CD4-positive, alpha-beta T cell treated with Interleukin-4 for 4 hours (primary cell): Measurements from ENCODE around the gene COL28A1.
"Not testable (repeated sequence)": the region's sequence is repeated elsewhere in the genome, so short reads cannot be mapped to it uniquely, and the experiment has no call there.

Experiments used
- DNase-seq: peaks from one replicate; pipeline ENCODE4 v3.0.0-alpha.2; 2020

Gene COL28A1

GRCh38 chr7:7408001-7408770 is 127.5 kb downstream of the COL28A1 start:
- DNase-seq, result no peak

- DNase-seq, result no peak
These were observed 130.2 kb downstream of the COL28A1 start for GRCh38 chr7:7405461-7405860.

GRCh38 chr7:7399707-7400106 is 136.0 kb downstream of the COL28A1 start:
- no peak for DNase-seq

- no peak for DNase-seq
These were observed 139.9 kb downstream of the COL28A1 start for GRCh38 chr7:7395785-7396184.

GRCh38 chr7:7388164-7388563 is 147.5 kb downstream of the COL28A1 start:
- DNase-seq, result not testable (repeated sequence)

- no peak for DNase-seq
These were observed 150.3 kb downstream of the COL28A1 start for GRCh38 chr7:7385421-7385820.

GRCh38 chr7:7384228-7384627 is 151.4 kb downstream of the COL28A1 start:
- no peak for DNase-seq

- DNase-seq, result no peak
These were observed 160.1 kb downstream of the COL28A1 start for GRCh38 chr7:7375538-7375937.

GRCh38 chr7:7370076-7370475 is 165.6 kb downstream of the COL28A1 start:
- no peak for DNase-seq

- no peak for DNase-seq
These were observed 166.5 kb downstream of the COL28A1 start for GRCh38 chr7:7369134-7369533.

GRCh38 chr7:7354674-7355073 is 181.0 kb downstream of the COL28A1 start:
- no peak for DNase-seq

GRCh38 chr7:7352845-7353244 is 182.8 kb downstream of the COL28A1 start:
- no peak for DNase-seq

GRCh38 chr7:7351832-7352231 is 183.8 kb downstream of the COL28A1 start:
- DNase-seq, result no peak

GRCh38 chr7:7351156-7351555 is 184.5 kb downstream of the COL28A1 start:
- DNase-seq, result no peak

GRCh38 chr7:7349156-7349555 is 186.5 kb downstream of the COL28A1 start:
- DNase-seq, result no peak

- no peak for DNase-seq
These were observed 188.6 kb downstream of the COL28A1 start for GRCh38 chr7:7347045-7347444.

GRCh38 chr7:7344583-7344982 is 191.1 kb downstream of the COL28A1 start:
- no peak for DNase-seq

GRCh38 chr7:7335909-7336308 is 199.8 kb downstream of the COL28A1 start:
- no peak for DNase-seq

GRCh38 chr7:7335215-7335614 is 200.5 kb downstream of the COL28A1 start:
- DNase-seq, result no peak

- DNase-seq, result no peak
These were observed 202.1 kb downstream of the COL28A1 start for GRCh38 chr7:7333610-7334009.

- no peak for DNase-seq
These were observed 204.2 kb downstream of the COL28A1 start for GRCh38 chr7:7331523-7331922.

- no peak for DNase-seq
These were observed 204.7 kb downstream of the COL28A1 start for GRCh38 chr7:7330997-7331396.

GRCh38 chr7:7329326-7329725 is 206.3 kb downstream of the COL28A1 start:
- DNase-seq, result no peak

- no peak for DNase-seq
These were observed 208.2 kb downstream of the COL28A1 start for GRCh38 chr7:7327423-7327822.

GRCh38 chr7:7324698-7325097 is 211.0 kb downstream of the COL28A1 start:
- DNase-seq, result no peak
